ENCODE data around the gene ZBTB26. TPM values are rescaled to one million over a fixed set of nuclear protein-coding genes. Genes with fewer than 3 reads are reported as not detected.

ZBTB26 gene
- polyA plus RNA-seq, 6 donors from 2014 or later: 2.6 to 4.0 (median 3.1) TPM; not detected in 1

DNA sequence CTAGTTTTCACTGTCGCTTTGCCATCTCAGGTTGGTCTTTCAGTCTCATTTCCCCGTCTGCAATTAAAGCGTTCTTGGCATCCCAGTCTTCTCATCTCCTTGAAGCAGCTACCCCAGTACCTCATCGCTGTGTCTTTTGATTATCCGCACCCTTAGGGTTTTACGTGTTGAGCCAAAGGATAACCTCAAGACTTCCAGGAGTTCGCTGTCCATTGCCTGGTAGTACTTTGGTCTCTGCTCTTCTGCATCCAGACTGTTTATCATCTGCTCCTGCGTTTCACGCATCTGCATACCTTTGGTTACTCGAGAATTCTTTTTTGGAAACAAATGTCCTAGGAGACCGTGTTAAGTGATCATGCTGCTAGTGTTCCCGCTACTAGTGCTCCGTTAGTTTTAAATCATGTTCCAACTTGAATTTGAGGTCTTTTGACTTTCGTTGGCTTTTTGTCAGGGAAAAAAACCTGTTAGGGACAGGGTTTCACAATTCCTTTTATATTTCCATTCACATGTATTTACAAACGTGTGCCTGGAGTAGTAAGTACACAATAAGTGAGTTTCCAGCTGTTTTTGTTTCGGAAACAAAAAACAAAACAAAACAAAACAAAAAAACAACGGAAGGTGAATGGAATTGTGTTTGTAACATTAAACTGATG, 10.4 kb upstream of the ZBTB26 start:
- ATAC-seq (ENCODE audit: low read depth in 2 of 2) (no peak), DNase-seq (no peak)
- peak overlapping the region; percentile 88 to 98 (median 96) for H3K27ac Mint-ChIP-seq
- H3K36me3 Mint-ChIP-seq: peaks cover 0 to 4% of the 10 kb centered on the region in 2 donors
- no peaks in the 10 kb centered on the region for H3K27me3 Mint-ChIP-seq
- H3K4me1 Mint-ChIP-seq: peaks cover 26 to 42% (median 29%) of the 10 kb centered on the region in 3 donors
- H3K4me3 Mint-ChIP-seq: peak overlapping the region; percentile 88 to 95 (median 94)
- no peaks in the 10 kb centered on the region for H3K9me3 Mint-ChIP-seq

DNA sequence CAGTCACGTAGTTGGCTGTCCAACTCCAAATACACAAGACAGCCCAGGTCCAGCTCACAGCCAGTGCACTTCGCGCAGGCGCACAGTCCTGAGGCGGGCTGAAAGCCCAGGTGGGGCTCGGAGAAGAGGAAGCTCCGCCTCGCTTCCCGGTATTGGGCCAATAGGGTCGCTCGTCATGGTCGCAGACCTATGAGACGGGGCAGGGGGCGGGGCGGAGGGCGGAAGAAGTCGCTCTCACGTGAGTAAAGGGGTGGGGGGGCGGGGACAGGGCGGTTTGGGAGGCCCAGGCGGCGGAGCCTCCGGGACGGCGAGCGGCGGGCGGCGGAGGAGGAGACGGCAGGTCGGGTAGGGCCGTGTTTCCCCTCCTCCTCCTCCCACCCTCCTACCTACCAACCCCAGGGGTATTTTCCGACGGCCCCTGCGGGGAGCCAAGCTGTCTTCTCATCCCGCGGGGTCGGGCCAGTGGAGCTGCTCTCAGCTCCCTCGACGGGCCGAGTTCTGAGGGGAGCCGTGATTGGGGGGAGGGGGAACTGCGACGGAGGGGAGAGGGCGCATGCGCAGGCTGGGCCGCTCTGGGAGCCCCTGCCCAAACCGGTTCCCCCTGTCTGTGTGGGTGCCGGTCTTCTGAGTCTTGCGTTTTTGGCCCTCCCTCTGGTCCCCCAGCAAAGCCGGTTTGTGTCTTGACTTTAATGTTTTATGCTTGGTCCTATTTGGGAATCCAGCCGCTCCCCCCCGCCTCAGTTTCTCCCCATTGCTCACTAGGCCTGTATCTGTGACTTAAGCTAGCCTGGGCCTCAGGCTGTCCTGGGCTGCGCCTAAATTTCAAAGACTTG, 9.7 kb upstream of the ZBTB26 start, which contains the start of gene RABGAP1:
Gene RABGAP1, plus strand, starts transcription at position 272 of the 833 bp plus-strand sequence. CDS start 16,040 bp downstream, outside the sequence.
- H3K4me3 Mint-ChIP-seq: peak within 1 kb of the TSS; percentile 88 to 95 (median 94)
- H3K27me3 Mint-ChIP-seq: no peaks in the 10 kb centered on the region
- peaks cover 26 to 42% (median 29%) of the 10 kb centered on the region in 3 donors for H3K4me1 Mint-ChIP-seq
- DNase-seq (peak; percentile 94), ATAC-seq (ENCODE audit: low read depth in 2 of 2) (peak; percentile 93 to 94)
- peaks cover 0 to 4% of the 10 kb centered on the region in 2 donors for H3K36me3 Mint-ChIP-seq
- no peaks in the 10 kb centered on the region for H3K9me3 Mint-ChIP-seq
- H3K27ac Mint-ChIP-seq: peak within 1 kb of the TSS; percentile 90 to 98 (median 96)

- no peak for ATAC-seq (ENCODE audit: low read depth in 2 of 2)
- H3K9me3 Mint-ChIP-seq: no peaks in the 10 kb centered on the region
Measured at GRCh38 chr9:122940454-122940748, 9.1 kb upstream of the ZBTB26 start.

DNA sequence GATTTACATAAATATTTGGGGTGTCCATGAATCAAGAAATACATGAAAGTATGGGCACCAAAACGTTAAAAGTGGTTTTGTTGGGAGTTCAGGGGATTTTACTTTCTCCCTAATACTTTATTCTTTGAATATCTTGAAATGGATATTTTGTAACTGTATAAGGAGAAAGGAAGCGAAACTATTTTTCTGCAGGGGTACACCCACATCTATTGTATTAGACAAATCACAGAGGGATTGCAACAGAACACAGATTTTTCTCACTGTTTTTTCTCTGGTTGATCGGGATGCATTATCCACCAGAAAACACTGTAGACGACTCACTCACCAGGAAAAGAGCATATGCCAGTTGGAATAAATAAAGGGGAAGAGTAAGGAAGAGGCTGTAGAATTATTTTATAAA, 8.3 kb upstream of the ZBTB26 start:
- DNase-seq (no peak), ATAC-seq (ENCODE audit: low read depth in 2 of 2) (no peak)
- no peak overlapping the region for H3K27ac Mint-ChIP-seq
- H3K4me3 Mint-ChIP-seq: peak overlapping the region in 3 of 8 donors; percentile 20 to 43 (median 36)
- H3K4me1 Mint-ChIP-seq: peaks cover 19 to 39% (median 22%) of the 10 kb centered on the region in 3 donors
- H3K9me3 Mint-ChIP-seq: no peaks in the 10 kb centered on the region
- peaks cover 0 to 4% of the 10 kb centered on the region in 2 donors for H3K36me3 Mint-ChIP-seq
- no peaks in the 10 kb centered on the region for H3K27me3 Mint-ChIP-seq

More at GRCh38 chr9:122940454-122940748, 9.1 kb upstream of the ZBTB26 start:
- Mint-ChIP-seq H3K36me3 (peaks cover 0 to 4% of the 10 kb centered on the region in 2 donors), H3K27me3 (no peaks in the 10 kb centered on the region), H3K27ac (peak overlapping the region in 5 of 6 donors; percentile 23 to 96 (median 93)), H3K4me1 (peaks cover 23 to 40% (median 25%) of the 10 kb centered on the region in 3 donors), H3K4me3 (peak overlapping the region; percentile 88 to 95 (median 94))
- DNase-seq: no peak

DNA sequence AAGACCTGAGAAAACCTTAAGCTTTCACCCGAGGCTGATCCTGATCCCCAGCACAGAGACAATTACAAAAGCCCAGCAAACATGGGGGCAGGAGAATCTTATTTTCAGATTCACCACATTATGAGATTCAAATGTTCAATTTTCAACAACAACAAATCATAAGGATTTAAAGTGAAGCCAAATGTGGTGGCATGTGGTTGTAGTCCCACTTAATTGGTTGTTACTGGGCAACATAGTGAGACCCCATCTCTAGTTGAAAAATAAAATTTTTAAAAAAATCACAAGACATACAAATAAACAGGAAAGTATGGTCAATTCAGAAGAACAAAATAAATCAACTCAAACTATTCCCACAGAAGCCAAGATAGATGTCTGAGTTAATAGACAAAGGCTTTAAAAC, 5.6 kb upstream of the ZBTB26 start:
- no peak for ATAC-seq (ENCODE audit: low read depth in 2 of 2)
- no peak for DNase-seq
- H3K36me3 Mint-ChIP-seq: peaks cover 0 to 4% of the 10 kb centered on the region in 2 donors
- H3K4me1 Mint-ChIP-seq: peaks cover 26 to 33% (median 28%) of the 10 kb centered on the region in 3 donors
- H3K27ac Mint-ChIP-seq: no peak overlapping the region
- H3K4me3 Mint-ChIP-seq: no peak overlapping the region
- no peaks in the 10 kb centered on the region for H3K9me3 Mint-ChIP-seq
- H3K27me3 Mint-ChIP-seq: no peaks in the 10 kb centered on the region

- ATAC-seq (ENCODE audit: low read depth in 2 of 2) (no peak), DNase-seq (no peak)
- peaks cover 24 to 33% (median 25%) of the 10 kb centered on the region in 3 donors for H3K4me1 Mint-ChIP-seq
- H3K27ac Mint-ChIP-seq: no peak overlapping the region
- no peaks in the 10 kb centered on the region for H3K27me3 Mint-ChIP-seq
- no peaks in the 10 kb centered on the region for H3K9me3 Mint-ChIP-seq
- peak overlapping the region in 1 of 8 donors; percentile 54 for H3K4me3 Mint-ChIP-seq
- H3K36me3 Mint-ChIP-seq: peaks cover 0 to 4% of the 10 kb centered on the region in 2 donors
Measured at GRCh38 chr9:122936464-122936863, 5.2 kb upstream of the ZBTB26 start.

- no peaks in the 10 kb centered on the region for H3K36me3 Mint-ChIP-seq
- no peaks in the 10 kb centered on the region for H3K27me3 Mint-ChIP-seq
- ATAC-seq (ENCODE audit: low read depth in 2 of 2) (peak; percentile 11), DNase-seq (no peak)
- no peaks in the 10 kb centered on the region for H3K9me3 Mint-ChIP-seq
- H3K4me3 Mint-ChIP-seq: no peak overlapping the region
- H3K27ac Mint-ChIP-seq: no peak overlapping the region
- peaks cover 13 to 22% (median 15%) of the 10 kb centered on the region in 3 donors for H3K4me1 Mint-ChIP-seq
Measured at GRCh38 chr9:122930541-122931225, 629 bp downstream of the ZBTB26 start.

- H3K4me3 Mint-ChIP-seq: no peak overlapping the region
- no peaks in the 10 kb centered on the region for H3K9me3 Mint-ChIP-seq
- peaks cover 13 to 20% (median 15%) of the 10 kb centered on the region in 3 donors for H3K4me1 Mint-ChIP-seq
- DNase-seq (no peak), ATAC-seq (ENCODE audit: low read depth in 2 of 2) (no peak)
- H3K27me3 Mint-ChIP-seq: no peaks in the 10 kb centered on the region
- no peaks in the 10 kb centered on the region for H3K36me3 Mint-ChIP-seq
- no peak overlapping the region for H3K27ac Mint-ChIP-seq
Measured at GRCh38 chr9:122929796-122930354, 1.4 kb downstream of the ZBTB26 start.

- H3K36me3 Mint-ChIP-seq: peaks cover 5 to 7% of the 10 kb centered on the region in 2 donors
- H3K27ac Mint-ChIP-seq: peak overlapping the region in 4 of 6 donors; percentile 3 to 85 (median 38)
- no peak overlapping the region for H3K4me3 Mint-ChIP-seq
- DNase-seq (no peak), ATAC-seq (ENCODE audit: low read depth in 2 of 2) (peak; percentile 88 to 93)
- peaks cover 12 to 23% (median 14%) of the 10 kb centered on the region in 3 donors for H3K4me1 Mint-ChIP-seq
- no peaks in the 10 kb centered on the region for H3K9me3 Mint-ChIP-seq
- H3K27me3 Mint-ChIP-seq: no peaks in the 10 kb centered on the region
Measured at GRCh38 chr9:122923947-122924346, 7.4 kb downstream of the ZBTB26 start.

- peaks cover 5 to 7% of the 10 kb centered on the region in 2 donors for H3K36me3 Mint-ChIP-seq
- ATAC-seq (ENCODE audit: low read depth in 2 of 2) (no peak), DNase-seq (no peak)
- H3K27ac Mint-ChIP-seq: peak overlapping the region in 4 of 6 donors; percentile 5 to 83 (median 76)
- peak overlapping the region in 1 of 8 donors; percentile 16 for H3K4me3 Mint-ChIP-seq
- no peaks in the 10 kb centered on the region for H3K9me3 Mint-ChIP-seq
- H3K4me1 Mint-ChIP-seq: peaks cover 12 to 23% (median 14%) of the 10 kb centered on the region in 3 donors
- H3K27me3 Mint-ChIP-seq: no peaks in the 10 kb centered on the region
Measured at GRCh38 chr9:122922713-122923112, 8.6 kb downstream of the ZBTB26 start.

DNA sequence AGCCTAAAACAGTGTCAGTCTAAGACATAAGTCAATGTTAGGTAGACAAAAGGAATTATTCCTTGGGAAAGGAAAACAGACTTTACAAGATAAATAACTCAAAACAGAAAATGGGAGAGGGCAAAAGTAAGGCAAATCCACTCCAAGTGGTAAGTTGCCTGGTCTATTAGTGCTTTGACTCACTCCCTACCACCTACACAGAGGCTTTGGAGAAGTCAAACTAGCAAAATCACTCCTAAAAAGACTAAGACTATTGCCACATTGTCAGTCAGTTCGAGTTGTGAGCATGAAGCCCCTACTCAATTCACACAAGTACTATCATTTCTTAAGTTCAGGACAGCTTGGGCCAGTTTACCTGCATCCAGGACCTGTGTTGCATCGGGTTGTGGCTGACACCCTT, 13.0 kb downstream of the ZBTB26 start:
- H3K27me3 Mint-ChIP-seq: no peaks in the 10 kb centered on the region

GRCh38 chr9:122912964-122913673, 18.2 kb downstream of the ZBTB26 start, which contains the start of gene ZBTB6:
Gene ZBTB6 (minus strand): TSS chr9:122913323. CDS start chr9:122912072, 1,251 bp downstream.
- DNase-seq (peak; percentile 76), ATAC-seq (ENCODE audit: low read depth in 2 of 2) (peak; percentile 96 to 98)
- Mint-ChIP-seq H3K27ac (peak within 1 kb of the TSS; percentile 93 to 98 (median 95)), H3K4me3 (peak within 1 kb of the TSS; percentile 89 to 99 (median 96)), H3K27me3 (no peaks in the 10 kb centered on the region), H3K36me3 (peaks cover 8 to 17% of the 10 kb centered on the region in 2 donors), H3K9me3 (peaks cover 0 to 3% (median 0%) of the 10 kb centered on the region in 7 donors), H3K4me1 (peaks cover 25 to 28% (median 26%) of the 10 kb centered on the region in 3 donors)

More for the DNA sequence above, 13.0 kb downstream of the ZBTB26 start:
- Mint-ChIP-seq H3K4me1 (peaks cover 4 to 14% (median 11%) of the 10 kb centered on the region in 3 donors), H3K9me3 (no peaks in the 10 kb centered on the region), H3K4me3 (no peak overlapping the region), H3K36me3 (peaks cover 5 to 7% of the 10 kb centered on the region in 2 donors), H3K27ac (no peak overlapping the region)
- no peak for ATAC-seq (ENCODE audit: low read depth in 2 of 2)
- DNase-seq: no peak
